Glutamatergic neuron (in vitro differentiated cells): ENCODE results near the gene AKIRIN2. TPM values are rescaled to one million over a fixed set of nuclear protein-coding genes. Genes with fewer than 3 reads are reported as not detected.

ENCODE experiments used
- DNase-seq: peaks from one replicate; pipeline ENCODE4 v3.0.0; 2022
- H3K27ac Mint-ChIP-seq: one replicate; pipeline ENCODE4 v1.8.0; 2020; ENCODE audit warnings: mild to moderate bottlenecking, mixed read lengths, inconsistent platforms; ENCODE audit not compliant: unreplicated experiment
- H3K27me3 Mint-ChIP-seq: one replicate; pipeline ENCODE4 v1.8.0; 2020; ENCODE audit warnings: mild to moderate bottlenecking, moderate library complexity, mixed read lengths, inconsistent platforms; ENCODE audit not compliant: unreplicated experiment
- H3K36me3 Mint-ChIP-seq: one replicate; pipeline ENCODE4 v1.8.0; 2020; ENCODE audit warnings: mild to moderate bottlenecking, mixed read lengths, inconsistent platforms; ENCODE audit not compliant: unreplicated experiment
- H3K4me1 Mint-ChIP-seq: one replicate; pipeline ENCODE4 v1.8.0; 2020; ENCODE audit warnings: mild to moderate bottlenecking, low read depth, mixed read lengths, inconsistent platforms; ENCODE audit not compliant: unreplicated experiment
- H3K4me3 Mint-ChIP-seq: one replicate; pipeline ENCODE4 v1.8.0; 2020; ENCODE audit warnings: mild to moderate bottlenecking, mixed read lengths, inconsistent platforms; ENCODE audit not compliant: unreplicated experiment
- H3K9me3 Mint-ChIP-seq: one replicate; pipeline ENCODE4 v1.8.0; 2020; ENCODE audit warnings: mild to moderate bottlenecking, moderate library complexity, mixed read lengths, inconsistent platforms; ENCODE audit not compliant: unreplicated experiment
- total RNA-seq: library from RNA; stranded (reverse); fragmentation: NEBNext Ultra II Directional; extraction: Animal tissue kit (Norgen Biotek cat#: 25700); gene quantifications from one replicate; pipeline ENCODE4 v1.2.1, GENCODE V29; 2021; ENCODE audit not compliant: unreplicated experiment
- TF ChIP-seq, protein P1 (sequence below): fragments of 200-600 bp; sonication (generic); IDR thresholded peaks from one replicate; pipeline ENCODE4 v1.5.0; 2021; ENCODE audit not compliant: partially characterized antibody, unreplicated experiment

Gene AKIRIN2
- total RNA-seq, 1 donor from 2014 or later = 167 TPM

DNA sequence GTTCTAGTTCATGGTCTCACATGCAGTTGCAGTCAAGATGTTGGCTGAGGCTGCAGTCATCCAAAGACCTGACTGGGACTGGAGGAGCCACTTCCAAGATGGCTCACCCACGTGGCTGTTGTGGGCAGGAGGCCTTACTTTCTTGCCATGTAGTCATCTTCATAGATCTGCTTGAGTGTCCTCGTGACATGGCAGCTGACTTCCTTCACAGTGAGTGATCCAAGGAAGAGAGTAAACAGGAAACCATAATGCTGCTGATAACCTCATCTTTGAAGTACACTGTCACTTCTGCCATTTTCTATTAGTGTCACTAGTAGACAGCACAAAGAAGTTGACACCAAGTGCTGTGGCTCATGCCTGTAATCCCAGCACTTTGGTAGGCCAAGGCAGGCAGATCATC is 40.1 kb upstream of the AKIRIN2 start:
- TF ChIP-seq, protein P1, sequence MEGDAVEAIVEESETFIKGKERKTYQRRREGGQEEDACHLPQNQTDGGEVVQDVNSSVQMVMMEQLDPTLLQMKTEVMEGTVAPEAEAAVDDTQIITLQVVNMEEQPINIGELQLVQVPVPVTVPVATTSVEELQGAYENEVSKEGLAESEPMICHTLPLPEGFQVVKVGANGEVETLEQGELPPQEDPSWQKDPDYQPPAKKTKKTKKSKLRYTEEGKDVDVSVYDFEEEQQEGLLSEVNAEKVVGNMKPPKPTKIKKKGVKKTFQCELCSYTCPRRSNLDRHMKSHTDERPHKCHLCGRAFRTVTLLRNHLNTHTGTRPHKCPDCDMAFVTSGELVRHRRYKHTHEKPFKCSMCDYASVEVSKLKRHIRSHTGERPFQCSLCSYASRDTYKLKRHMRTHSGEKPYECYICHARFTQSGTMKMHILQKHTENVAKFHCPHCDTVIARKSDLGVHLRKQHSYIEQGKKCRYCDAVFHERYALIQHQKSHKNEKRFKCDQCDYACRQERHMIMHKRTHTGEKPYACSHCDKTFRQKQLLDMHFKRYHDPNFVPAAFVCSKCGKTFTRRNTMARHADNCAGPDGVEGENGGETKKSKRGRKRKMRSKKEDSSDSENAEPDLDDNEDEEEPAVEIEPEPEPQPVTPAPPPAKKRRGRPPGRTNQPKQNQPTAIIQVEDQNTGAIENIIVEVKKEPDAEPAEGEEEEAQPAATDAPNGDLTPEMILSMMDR = no peak
- Mint-ChIP-seq H3K27me3 (no peaks in the 10 kb centered on the region), H3K9me3 (no peaks in the 10 kb centered on the region), H3K4me3 (no peak overlapping the region), H3K27ac (no peak overlapping the region), H3K4me1 (no peaks in the 10 kb centered on the region), H3K36me3 (no peaks in the 10 kb centered on the region)
- no peak for DNase-seq

DNA sequence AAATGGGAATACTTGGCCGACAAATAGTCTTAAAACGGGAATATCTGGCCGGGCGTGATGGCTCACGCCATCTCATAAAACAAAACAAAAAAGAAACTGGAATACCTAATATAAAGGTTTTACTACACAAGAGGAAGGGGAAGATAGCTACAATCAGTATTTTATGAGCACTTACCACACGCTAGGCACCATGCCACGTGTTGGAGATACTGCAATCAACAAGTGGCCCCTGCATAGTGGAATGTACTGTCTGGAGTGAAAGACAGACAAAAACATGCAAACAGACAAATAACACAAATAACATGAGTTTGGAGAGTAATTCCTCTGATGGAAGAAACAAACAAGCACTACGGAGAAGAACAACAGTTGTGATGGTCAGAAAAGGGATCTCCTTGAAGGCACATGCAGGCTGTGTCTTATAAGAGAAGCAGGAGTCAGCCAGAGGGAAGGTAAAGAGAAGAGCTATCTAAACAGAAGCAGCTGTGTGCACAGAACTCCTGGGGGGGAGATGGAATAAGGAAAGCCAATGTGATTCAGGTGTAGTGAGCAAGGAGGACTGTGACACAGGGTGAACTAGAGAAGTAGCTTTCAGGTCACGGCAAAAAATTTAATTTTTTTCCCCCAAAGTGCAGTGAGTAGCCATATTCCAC is 39.1 kb upstream of the AKIRIN2 start:
- no peak for DNase-seq
- no peaks in the 10 kb centered on the region for H3K4me1 Mint-ChIP-seq
- H3K4me3 Mint-ChIP-seq = no peak overlapping the region
- no peaks in the 10 kb centered on the region for H3K36me3 Mint-ChIP-seq
- no peaks in the 10 kb centered on the region for H3K9me3 Mint-ChIP-seq
- no peak overlapping the region for H3K27ac Mint-ChIP-seq
- no peaks in the 10 kb centered on the region for H3K27me3 Mint-ChIP-seq
- TF ChIP-seq, protein P1 = no peak

DNA sequence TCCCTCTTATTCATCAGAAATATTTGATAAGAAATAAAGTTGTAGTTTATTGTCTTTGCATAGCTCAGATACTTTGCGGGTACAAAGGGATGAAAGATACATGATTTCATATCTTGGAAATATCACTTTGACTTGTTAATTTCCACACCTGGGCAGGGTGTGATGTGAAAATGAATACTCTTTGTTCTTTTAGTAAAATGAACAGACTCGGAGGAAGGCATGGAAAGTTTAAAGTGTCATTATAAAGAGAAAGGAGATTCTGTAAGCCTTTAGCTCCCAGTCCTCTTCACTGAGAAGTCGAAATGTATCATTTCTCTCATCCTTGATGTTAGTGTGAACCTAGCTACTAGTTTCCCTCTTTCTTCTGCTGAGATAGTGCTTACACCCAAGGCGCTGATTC is 36.7 kb upstream of the AKIRIN2 start:
- Mint-ChIP-seq H3K27ac (no peak overlapping the region), H3K4me3 (no peak overlapping the region), H3K27me3 (no peaks in the 10 kb centered on the region), H3K36me3 (no peaks in the 10 kb centered on the region), H3K4me1 (no peaks in the 10 kb centered on the region), H3K9me3 (peaks cover 6% of the 10 kb centered on the region)
- TF ChIP-seq, protein P1 = no peak
- no peak for DNase-seq

DNA sequence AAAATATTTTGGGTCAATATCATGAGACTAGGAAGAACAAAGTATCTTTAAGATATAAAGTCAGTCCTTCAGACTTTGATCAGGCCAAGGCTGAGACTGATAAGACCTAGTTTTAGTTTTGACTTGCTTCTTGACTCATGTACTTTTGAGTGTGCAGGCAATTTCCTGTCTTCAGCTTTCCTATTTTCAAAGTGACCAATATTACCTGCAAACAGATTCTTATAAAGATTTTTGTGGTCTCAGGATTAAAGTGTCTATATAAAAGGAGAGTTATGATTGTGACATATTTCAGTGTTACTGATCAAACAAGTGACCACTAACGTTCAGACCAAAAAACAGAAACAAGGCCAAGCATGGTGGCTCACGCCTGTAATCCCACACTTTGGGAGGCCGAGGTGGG is 36.0 kb upstream of the AKIRIN2 start:
- Mint-ChIP-seq H3K36me3 (no peaks in the 10 kb centered on the region), H3K27ac (no peak overlapping the region), H3K9me3 (peaks cover 6% of the 10 kb centered on the region), H3K4me1 (no peaks in the 10 kb centered on the region), H3K4me3 (no peak overlapping the region), H3K27me3 (no peaks in the 10 kb centered on the region)
- DNase-seq = no peak
- TF ChIP-seq, protein P1 = no peak

DNA sequence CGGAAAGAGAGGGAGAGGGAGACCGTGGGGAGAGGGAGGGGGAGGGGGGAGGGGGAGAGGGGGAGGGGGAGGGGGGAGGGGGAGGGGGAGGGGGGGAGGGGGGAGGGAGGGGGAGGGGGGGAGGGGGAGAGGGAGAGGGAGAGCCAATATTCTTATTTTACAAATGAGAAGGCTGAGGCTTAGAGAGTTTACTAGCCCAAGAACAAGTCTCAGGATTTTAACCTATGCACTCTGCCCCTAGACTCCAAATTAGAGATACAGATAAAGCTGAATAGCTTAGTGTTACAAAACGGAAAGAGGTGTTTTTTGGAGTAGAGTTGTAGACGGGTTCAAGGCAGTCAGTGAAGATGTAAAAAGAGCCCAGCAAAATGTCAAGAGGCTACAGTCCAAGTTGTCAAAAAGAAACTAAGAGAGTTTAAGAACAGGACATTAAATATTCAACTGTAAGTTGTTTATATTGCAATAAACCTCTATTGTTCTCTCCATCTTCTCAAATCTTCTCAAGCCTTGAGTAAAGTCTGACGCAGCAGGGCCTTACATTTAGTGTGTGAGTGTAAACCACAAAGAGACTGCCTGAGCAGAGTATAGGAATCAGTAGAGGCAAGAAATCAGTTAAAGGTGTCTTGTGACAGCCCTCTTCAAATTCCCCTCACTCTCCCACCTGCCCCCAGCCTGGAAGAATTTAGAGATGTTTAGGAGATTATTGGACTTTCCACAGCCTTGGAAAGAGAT is 34.9 kb upstream of the AKIRIN2 start:
- TF ChIP-seq, protein P1 = no peak
- H3K27ac Mint-ChIP-seq = no peak overlapping the region
- H3K27me3 Mint-ChIP-seq = no peaks in the 10 kb centered on the region
- no peak for DNase-seq
- H3K36me3 Mint-ChIP-seq = no peaks in the 10 kb centered on the region
- peaks cover 6% of the 10 kb centered on the region for H3K9me3 Mint-ChIP-seq
- no peaks in the 10 kb centered on the region for H3K4me1 Mint-ChIP-seq
- H3K4me3 Mint-ChIP-seq = no peak overlapping the region
